DMS153 (cell line): Measurements from ENCODE around the gene WDR26.
"Not testable (repeated sequence)": the region's sequence is repeated elsewhere in the genome, so short reads cannot be mapped to it uniquely, and the experiment has no call there.

Experiments used
- DNase-seq: peaks from one replicate; lab custom pipeline; 2025; lab: John Stamatoyannopoulos, UW

WDR26 gene

DNA sequence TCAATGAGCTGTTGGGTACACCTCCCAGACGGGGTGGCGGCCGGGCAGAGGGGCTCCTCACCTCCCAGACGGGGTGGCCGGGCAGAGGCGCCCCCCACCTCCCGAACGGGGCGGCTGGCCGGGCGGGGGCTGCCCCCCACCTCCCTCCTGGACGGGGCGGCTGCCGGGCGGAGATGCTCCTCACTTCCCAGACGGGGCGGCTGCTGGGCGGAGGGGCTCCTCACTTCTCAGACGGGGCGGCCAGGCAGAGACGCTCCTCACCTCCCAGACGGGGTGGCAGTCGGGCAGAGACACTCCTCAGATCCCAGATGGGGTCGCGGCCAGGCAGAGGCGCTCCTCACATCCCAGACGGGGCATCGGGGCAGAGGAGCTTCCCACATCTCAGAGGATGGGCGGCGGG is 84.9 kb downstream of the WDR26 start:
- not testable (repeated sequence) for DNase-seq

GRCh38 chr1:224348137-224348536 is 86.5 kb downstream of the WDR26 start:
- DNase-seq, result no peak

DNA sequence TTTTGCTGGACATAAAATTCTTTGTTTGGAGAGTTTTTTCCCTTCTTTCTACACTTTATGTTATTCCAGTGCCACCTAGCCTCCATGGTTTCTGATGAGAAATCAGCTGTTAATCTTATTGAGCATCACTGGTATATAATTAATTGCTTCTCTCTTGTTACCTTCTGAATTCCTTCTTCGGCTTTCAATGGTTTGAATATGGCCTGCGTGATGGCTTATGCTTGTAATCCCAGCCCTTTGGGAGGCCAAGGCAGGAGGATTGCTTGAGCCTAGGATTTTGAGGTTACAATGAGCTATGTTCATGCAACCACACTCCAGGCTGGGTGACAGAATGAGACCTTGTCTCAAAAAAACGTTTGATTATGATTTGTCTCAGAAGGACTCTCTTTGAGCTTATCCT is 90.9 kb downstream of the WDR26 start:
- DNase-seq, result no peak

DNA sequence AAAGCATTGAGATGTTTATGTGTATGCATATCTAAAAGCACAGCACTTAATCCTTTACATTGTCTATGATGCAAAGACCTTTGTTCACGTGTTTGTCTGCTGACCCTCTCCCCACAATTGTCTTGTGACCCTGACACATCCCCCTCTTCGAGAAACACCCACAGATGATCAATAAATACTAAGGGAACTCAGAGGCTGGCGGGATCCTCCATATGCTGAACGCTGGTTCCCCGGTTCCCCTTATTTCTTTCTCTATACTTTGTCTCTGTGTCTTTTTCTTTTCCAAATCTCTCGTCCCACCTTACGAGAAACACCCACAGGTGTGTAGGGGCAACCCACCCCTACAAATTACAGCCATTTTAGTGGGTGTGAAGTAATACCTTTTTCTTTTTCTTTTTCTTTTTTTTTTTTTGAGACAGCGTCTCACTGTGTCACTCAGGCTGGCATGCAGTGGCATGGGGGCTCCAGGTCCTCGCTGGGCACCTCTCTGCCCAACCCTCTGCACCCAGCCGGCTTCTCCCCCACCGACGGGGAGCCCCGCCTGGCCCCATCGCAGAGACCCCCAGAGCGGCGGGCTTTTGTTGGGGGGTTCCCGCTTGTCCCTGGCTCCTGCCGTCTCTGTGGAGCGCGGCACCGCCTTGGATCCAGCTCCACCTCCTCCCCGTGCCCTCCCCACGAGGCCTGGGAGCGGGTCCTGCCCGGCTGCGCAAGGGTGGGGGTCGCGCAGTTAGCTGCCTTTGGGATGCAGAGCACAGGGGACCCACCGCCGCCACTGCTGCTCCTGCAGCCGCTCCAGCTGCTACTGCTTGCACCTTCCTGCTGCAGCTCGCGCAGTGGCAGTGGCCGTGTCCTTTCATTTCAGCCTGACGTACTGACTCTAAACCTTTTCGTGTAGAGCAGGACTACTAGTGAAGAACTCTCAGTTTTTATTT is 93.9 kb downstream of the WDR26 start:
- not testable (repeated sequence) for DNase-seq

DNA sequence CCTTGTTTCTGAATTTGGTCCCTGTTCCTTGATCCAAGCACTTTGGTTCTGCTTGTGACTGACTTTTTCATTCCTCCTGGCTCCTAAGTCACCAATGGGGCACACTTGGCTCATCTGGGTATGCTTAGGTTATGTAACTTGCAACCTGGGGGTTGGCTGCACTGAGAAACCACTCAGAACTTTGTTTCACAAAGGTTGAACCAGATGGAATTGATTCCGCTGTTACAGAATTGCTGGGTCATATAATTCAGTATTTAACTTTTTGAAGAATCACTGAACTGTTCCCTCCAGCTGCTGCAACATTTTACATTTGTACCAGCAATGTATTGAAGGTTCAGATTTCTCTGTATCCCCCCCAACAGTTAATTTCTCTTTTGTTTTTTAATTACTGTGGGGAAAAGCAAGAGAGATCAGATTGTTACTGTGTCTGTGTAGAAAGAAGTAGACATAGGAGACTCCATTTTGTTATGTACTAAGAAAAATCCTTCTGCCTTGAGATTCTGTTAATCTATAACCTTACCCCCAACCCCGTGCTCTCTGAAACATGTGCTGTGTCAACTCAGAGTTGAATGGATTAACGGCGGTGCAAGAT is 95.1 kb downstream of the WDR26 start:
- no peak for DNase-seq

- no peak for DNase-seq
Measured at GRCh38 chr1:224338150-224338838, 96.3 kb downstream of the WDR26 start.
